Adipose tissue (tissue), 3 donors: ENCODE data around the gene TEX19. TPM values are rescaled to one million over a fixed set of nuclear protein-coding genes. Genes with fewer than 3 reads are reported as not detected.

ENCODE experiments used
- H3K27ac ChIP-seq: one replicate; pipeline ENCODE4 v1.5.1; 2013; ENCODE audit warnings: low read depth, low read length
- WGBS, 3 donors: extraction: QIAGEN DNeasy Blood & Tissue Kit; methylation state at CpG; one replicate each; pipeline ENCODE4 v1.1.7; 2013; 5-methylcytosine and 5-hydroxymethylcytosine counted together
- polyA plus RNA-seq, 3 donors: library from polyadenylated mRNA; stranded (reverse); fragments of 200-250 nt; gene quantifications; one replicate each; pipeline ENCODE4 v1.2.3, GENCODE V29; 2013
- donor health status: healthy with polysubstance abuse.
- donor health status: Bipolar disorder and iron deficiency.
- donor health status: healthy.

Gene TEX19, protein sequence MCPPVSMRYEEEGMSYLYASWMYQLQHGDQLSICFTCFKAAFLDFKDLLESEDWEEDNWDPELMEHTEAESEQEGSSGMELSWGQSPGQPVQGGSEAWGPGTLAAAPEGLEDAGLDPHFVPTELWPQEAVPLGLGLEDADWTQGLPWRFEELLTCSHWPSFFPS
- polyA plus RNA-seq, result not detected

DNA sequence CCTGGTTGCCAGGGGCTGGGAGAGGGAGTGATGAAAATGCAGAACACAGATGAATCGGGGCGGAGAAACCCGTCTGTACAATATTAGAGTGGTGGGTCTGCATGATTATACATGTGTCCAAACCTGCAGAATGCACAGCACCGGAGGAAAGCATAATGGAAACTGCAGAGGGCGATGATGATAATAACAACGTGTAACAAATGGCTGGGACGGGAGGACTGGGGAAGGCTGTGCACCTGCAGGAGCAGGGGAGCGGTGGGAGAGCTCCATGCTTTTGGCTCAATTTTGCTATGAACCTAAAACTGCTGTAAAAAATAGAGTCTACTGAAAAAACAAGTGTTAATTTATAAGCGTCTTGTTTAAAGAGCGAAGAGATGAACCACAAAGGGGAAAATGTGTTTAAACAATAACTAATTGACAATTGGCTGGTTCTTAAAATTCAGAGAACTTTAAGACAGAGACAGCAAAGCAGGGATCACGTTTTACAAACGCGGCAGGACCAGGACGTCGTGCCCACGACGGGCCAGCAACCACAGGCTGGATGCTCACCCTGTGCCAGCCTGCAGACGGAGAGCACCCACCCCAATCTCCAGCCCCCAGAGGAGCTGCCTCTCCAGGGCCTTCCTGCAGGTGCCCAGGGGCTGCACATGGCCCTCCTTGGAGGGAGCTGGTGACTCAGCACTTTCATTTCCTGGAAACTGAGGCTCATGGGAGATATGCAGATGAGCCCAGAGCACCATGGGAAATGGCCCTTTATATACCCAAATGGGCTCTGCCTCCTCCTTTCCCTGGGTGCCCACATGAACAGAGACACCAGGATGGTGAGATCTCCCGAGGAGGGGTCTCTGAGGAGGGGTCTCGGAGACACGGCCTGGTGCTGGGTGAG lies at the start of gene TEX19:
Gene TEX19 (plus strand): TSS at position 783 of the 886 bp plus-strand sequence. CDS start 2,904 bp downstream, outside the sequence.
- 64 to 74% (median 65%) methylated on average over 21 of the region's 21 CpGs for WGBS, 3 donors
- no peak within 1 kb of the TSS for H3K27ac ChIP-seq

DNA sequence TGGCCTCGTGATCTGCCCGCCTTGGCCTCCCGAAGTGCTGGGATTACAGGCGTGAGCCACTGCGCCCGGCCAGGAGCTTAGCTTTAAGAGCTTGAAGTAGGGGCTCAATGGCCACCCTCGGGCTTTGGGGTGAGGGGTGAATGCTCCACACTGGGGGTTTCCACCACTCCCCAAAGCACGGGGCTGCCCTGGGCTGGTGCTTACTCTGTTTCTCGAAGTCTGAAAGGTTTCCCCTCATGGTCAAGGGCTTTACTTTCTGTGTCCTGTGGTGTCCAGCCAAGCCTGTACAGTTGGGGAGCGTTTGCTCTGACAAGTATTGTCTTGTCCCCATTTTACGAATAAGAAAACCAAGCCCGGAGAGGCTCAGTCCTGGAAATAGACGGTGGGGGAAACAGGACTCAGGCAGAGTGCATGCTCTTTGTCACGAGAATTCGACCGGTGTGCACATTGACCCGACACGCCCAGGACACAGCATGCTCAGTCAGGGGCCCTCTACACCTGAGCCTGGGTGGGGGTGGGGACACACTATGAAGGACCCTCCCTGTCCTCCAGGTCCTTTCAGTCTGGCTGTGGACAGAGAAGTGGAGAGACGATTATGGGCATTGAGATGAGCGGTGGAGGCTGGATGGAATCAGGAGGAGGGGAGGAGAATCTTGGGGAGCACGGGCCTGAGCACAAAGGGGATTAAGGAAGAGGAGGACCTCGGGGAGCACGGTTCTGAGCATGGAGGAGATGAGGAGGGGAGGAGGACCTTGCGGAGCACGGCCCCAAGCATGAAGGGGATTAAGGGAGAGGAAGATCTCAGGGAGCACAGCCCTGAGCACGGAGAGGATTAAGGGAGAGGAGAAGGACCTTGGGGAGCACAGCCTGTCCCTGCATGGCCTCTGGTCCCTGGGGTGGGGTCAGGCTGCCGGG lies 49.1 kb upstream of the TEX19 start:
- H3K27ac ChIP-seq, result no peak overlapping the region
- 70 to 86% (median 82%) methylated on average over 27 of the region's 27 CpGs for WGBS, 3 donors

DNA sequence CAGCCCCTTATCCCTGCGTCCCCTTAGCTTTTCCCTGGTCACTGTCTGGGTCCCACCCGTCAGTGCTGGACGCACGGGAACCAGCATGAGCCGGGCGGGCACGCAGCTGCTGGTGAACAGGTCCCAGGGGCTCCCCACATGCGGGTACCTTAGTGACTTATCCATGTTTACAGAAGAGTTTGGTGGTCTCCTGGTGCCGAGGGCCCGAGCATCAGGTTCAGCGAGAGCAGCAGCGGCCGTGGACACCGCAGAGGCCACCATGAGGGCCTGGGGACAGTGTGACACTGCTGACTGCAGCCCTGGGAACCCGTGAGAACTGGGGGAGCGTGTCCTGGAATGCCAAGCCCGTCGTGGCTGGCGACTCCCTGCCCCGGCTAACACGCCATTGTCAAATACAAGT lies 48.2 kb upstream of the TEX19 start:
- H3K27ac ChIP-seq, result no peak overlapping the region
- 78 to 89% (median 86%) methylated on average over 21 of the region's 21 CpGs for WGBS, 3 donors

DNA sequence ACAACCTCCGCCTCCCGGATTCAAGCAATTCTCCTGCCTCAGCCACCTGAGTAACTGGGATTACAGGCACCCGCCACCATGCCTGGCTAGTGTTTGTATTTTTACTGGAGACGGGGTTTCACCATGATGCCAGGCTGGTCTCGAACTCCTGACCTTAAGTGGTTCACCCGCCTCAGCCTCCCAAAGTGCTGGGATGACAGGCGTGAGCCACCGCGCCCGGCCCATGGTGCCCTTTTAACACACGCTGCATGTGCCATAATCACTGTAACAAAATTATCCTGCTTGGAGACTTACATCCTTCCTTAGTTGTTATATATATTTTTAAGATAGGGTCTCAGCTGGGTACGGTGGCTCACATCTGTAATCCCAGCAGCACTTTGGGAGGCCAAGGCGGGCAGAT lies 47.1 kb upstream of the TEX19 start:
- H3K27ac ChIP-seq, result no peak overlapping the region
- 90 to 92% (median 92%) methylated on average over 13 of the region's 13 CpGs for WGBS, 3 donors

DNA sequence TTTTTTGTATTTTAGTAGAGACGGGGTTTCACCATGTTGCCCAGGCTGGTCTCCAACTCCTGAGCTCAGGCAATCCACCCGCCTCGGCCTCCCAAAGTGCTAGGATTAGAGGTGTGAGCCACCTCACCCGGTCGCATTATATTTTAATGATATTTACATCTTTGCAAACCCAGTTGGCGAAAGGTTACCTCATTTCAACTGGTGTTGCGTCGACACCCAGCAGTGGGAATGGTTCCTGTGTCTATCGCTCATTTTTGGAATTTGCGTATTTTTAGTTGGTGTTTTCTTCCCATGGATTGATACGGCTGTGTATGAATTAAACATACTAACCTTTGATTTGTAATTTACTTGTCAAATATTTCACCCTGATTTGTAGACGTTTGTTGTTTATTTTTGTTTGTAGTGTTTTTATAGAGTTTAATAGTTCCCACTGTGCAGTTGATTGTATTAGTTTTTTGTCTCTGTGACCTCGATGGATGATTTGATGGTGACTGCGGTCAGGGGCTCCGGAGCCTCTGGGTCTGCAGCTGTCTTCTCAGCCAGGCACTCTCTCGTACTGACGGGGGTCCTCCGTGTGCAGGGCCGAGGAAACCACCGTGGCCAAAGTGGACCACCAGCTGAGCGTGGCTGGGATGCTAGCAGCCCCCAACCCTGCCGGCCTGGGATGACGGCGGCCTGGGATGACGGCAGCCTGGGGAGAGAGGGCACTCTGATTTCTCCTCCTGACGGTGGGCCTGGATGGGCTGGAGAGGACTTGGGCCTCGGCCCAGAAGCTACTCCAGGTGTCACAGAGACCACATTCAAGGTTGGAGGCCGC lies 45.6 kb upstream of the TEX19 start:
- WGBS, 3 donors, result 85 to 90% (median 86%) methylated on average over 27 to 28 of the region's 28 CpGs
- H3K27ac ChIP-seq, result no peak overlapping the region

DNA sequence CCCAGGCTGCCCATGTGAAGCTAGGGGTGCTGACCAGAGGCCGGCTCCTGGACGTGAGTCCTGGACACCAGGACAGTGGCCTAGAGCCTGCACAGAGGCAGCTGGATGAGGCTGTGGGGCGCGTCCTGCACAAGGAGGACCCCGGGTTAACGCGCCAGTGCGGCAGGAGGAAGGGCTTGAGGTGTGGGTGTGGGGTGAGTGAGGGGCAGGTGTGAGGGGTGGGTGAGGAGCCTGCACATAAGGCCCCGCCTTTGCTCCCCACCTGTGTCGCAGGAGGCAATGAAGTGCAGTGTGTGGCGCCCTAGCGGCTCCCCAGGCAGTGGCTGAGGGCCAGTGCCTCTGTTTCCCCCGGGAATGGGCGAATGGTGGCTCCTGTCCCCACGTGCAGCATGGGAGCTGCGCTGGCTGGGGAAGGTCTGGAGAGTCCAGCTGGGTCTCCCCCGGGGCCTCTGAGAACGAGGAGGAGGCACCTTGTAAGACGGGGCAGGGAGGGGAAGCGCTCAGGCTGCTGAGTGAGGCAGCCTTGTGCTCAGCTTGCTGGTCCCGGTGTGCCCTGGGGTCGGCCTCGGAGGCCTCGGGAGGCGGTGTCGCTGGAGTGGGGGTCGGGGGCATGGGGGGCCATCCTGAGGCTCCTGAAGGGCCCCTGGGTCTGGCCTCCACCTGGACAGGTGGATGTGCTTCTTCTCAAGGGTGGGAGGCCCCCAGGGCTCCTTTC lies 44.9 kb upstream of the TEX19 start:
- WGBS, 3 donors, result 67 to 75% (median 67%) methylated on average over 27 of the region's 27 CpGs
- H3K27ac ChIP-seq, result no peak overlapping the region

DNA sequence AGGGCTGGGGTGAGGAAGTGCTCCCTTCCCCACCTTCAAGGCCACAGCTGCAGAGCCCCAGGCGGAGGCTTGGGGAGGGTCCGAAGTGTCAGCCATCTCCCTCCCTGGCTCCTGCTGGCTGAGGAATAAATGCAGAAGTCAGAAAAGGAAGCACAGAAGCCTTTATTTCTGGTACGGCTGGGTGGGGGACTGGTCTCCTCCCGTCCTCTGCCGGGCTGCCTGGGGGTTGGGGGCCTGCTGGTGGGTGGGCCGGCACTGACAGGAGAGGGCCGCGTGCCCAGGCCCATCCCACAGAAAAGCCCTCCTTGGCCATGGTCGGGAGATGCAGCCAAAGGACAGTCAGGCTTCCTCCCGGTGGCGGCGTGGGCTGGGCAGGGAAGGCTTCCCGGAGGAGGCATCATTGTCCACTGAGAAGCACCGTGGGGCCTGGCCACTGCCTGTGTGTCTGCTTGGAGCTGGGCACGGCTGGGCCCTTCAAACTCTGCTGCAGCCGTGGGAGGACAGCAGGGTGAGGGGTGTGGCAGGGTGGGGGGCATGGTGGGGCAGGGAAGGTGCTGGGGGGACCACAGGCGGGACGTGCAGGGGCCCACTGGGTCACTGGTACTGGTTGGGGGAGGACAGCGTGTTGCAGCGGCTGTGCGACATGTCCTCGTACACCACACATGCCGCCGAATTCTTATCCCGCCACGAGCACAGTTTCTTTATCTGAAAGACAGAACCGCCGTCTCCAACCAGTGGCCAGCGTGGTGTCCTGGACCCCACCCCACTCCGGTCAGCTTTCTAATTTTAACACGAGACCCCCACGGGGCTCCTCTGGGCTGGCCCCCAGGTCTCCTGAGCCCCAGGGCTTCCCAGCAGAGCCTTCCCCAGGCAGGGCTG lies 44.1 kb upstream of the TEX19 start:
- WGBS, 3 donors, result 31 to 56% (median 37%) methylated on average over 29 to 32 of the region's 32 CpGs
- H3K27ac ChIP-seq, result no peak overlapping the region

DNA sequence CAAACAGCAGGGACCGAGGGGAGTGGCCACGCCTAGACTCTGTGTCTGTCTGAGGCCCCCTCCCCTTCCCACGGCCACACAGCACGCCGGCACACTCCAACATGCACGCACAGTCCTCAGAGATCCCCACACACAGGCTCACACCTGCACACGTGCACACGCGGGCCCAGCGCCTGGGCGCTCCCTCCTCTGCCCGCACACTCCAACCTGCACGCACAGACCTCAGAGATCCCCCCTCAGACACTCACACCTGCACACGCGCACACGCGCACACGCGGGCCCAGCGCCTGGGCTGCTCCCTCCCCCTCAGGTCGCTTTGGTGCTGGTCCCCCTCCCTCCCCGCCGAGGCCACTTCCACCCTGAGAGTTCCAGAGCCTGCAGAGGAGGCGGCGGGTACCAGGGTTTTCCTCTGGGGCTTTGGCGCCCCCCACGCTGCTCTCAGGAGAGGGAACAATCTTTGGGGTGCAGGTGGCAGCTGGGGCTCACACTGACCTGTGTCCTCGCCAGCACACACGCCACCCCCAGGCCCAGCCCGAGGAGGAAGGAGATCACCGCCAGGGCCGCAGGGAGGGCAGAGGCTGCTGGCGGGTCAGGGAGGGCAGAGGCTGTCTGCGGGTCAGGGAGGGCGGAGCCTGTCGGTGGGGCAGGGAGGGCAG lies 43.2 kb upstream of the TEX19 start:
- WGBS, 3 donors, result 10 to 13% (median 12%) methylated on average over 32 to 36 of the region's 36 CpGs
- H3K27ac ChIP-seq, result no peak overlapping the region

DNA sequence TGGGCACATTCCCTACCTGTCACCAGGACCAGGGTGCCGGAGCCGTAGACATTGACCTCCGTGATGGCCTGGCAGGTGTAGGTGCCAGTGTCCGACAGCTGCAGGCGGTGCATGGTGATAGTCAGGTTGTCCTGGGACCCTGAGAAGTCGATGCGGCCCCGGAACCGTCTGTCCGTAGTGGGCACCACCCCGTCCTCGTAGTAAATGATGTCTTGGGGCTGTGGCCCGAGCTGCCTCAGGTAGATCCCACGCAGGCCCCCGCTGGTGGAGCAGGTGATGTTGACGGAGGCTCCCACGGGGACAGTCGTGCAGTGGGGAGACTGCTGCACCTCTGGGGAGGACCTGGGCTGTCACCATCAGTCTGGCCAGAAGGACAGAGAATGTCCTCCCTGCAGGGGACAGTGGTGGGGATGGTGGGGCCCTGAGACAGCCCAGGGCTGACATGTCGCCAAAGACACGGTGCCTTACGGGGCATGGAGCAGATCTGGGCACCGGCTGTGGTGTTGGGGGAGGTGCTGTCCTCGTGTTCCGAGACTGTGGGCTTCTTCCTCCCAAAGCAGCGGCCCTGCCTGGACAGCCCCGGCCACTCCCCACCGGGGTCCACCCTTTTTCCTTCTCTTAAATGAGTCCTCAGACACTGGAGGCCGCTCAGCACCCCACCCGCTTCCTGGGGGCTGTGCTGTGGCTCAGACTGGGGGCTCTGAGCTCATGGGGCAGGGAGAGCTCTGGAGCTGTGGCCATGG lies 42.2 kb upstream of the TEX19 start:
- 68 to 84% (median 69%) methylated on average over 26 to 29 of the region's 29 CpGs for WGBS, 3 donors
- no peak overlapping the region for H3K27ac ChIP-seq

DNA sequence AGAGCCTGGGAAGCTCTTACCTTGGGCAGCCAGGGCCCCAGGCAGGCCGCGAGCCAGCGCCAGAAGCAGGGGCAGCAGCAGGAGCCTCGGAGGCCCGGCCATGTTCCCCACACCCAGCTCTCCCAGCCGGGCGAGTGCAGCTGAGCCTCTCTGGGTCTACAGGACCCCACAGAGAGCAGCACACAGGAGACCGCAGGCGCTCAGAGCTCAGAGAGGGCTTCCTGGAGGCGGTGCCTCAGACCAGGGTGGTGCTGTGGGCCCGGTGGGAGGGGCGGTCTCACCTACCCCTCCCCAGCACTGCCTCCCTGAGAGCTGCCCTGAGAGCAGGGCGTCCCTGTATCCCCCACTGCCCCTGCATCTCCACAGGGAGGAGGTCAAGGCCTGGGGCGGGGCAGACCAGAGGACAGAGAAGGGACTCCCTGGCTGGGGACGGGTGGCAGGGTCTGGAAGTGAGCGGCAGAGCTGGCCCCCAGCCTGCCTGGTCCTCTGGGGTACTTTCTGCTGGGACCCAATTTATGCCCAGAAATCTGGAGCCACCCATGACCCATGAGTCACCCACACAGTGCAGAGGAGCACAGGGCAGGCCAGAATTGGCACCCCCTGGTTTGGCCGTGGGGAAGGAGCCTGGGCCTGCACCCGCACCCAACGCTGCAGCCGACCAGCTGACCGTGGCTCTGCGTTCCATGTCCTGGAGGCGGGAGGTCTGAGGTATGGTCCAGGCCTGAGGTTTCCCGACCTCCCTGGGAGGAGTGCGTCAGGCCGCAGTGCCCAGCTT lies 41.5 kb upstream of the TEX19 start, which contains the start of gene CD7:
Gene CD7 (minus strand): TSS at position 215 of the 775 bp plus-strand sequence. CDS start 113 bp downstream, at position 102.
- WGBS, 3 donors, result 75 to 80% (median 76%) methylated on average over 25 to 26 of the region's 26 CpGs
- no peak within 1 kb of the TSS for H3K27ac ChIP-seq

DNA sequence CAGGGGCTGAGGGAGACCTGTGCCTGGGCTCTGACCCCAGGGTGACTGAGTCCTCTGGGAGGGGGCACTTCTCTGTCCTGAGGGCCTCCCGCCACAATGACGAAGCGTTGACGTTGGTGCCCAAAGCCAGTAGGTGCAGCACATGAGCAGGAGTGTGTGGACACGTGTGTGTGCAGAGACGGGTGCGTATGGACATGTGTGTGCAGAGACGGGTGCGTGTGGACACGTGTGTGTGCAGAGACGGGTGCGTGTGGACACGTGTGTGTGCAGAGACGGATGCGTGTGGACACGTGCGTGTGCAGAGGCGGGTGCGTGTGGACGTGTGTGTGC lies 40.9 kb upstream of the TEX19 start:
- WGBS, 3 donors, result 93 to 97% (median 96%) methylated on average over 20 of the region's 20 CpGs
- H3K27ac ChIP-seq, result no peak overlapping the region

DNA sequence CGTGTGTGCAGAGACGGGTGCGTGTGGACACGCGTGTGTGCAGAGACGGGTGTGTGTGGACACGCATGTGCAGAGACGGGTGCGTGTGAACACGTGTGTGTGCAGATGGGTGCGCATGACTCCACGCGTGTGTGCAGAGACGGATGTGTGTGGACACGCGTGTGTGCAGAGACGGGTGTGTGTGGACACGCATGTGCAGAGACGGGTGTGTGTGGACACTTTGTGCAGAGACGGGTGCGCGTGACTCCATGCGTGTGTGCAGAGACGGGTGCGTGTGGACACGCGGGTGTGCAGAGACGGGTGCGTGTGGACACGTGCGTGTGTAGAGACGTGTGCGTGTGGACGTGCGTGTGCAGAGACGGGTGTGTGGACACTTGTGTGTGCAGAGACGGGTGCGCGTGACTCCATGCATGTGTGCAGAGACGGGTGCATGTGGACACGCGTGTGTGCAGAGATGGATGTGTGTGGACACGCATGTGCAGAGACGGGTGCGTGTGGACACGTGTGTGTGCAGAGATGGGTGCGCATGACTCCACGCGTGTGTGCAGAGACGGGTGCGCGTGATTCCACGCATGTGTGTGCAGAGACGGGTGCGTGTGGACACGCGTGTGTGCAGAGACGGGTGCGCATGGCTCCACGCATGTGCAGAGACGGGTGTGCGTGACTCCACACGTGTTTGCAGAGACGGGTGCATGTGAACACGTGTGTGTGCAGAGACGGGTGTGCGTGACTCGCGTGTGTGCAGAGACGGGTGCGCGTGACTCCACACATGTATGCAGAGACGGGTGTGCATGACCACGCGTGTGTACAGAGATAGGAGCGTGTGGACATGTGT lies 40.1 kb upstream of the TEX19 start:
- WGBS, 3 donors, result 94 to 95% (median 95%) methylated on average over 76 of the region's 76 CpGs
- H3K27ac ChIP-seq, result no peak overlapping the region

DNA sequence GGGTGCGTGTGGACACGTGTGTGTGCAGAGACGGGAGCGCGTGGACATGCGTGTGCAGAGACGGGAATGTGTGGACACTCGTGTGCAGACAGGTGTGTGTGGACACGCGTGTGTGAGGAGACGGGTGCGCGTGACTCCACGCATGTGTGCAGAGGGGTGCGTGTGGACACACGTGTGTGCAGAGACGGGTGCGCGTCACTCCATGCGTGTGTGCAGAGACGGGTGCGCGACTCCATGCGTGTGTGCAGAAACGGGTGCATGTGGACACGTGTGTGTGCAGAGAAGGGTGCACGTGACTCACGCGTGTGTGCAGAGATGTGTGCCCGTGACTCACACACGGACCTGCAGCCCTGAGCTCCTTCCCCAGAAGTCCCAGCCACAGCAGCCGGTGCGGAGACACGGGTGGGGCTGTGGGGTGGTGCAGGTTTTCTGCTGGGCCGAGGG lies 39.4 kb upstream of the TEX19 start:
- whole genome bisulfite sequencing, 3 donors, result 91 to 93% (median 91%) methylated on average over 35 of the region's 35 CpGs
- no peak overlapping the region for H3K27ac ChIP-seq
